T-helper 1 cell treated with Interleukin-12 subunit alpha and Interleukin-12 subunit beta and Interleukin-4 antibody, amounts not matched to agents 30 μg/mL and 1 μg/mL, for 36 hours (primary cell): ENCODE measurements around the gene PARD3.

Experiments used
- H3K27ac Mint-ChIP-seq: one replicate; pipeline ENCODE4 v1.8.0; 2021; ENCODE audit warnings: mild to moderate bottlenecking, mixed read lengths
- H3K27me3 Mint-ChIP-seq: one replicate; pipeline ENCODE4 v1.8.0; 2021; ENCODE audit warnings: low read depth, mixed read lengths
- H3K36me3 Mint-ChIP-seq: one replicate; pipeline ENCODE4 v1.8.0; 2021; ENCODE audit warnings: low read depth, mixed read lengths
- H3K4me1 Mint-ChIP-seq: one replicate; pipeline ENCODE4 v1.8.0; 2021; ENCODE audit warnings: low read depth, mixed read lengths
- H3K4me3 Mint-ChIP-seq: one replicate; pipeline ENCODE4 v1.8.0; 2021; ENCODE audit warnings: mild to moderate bottlenecking, moderate library complexity, mixed read lengths
- H3K9me3 Mint-ChIP-seq: one replicate; pipeline ENCODE4 v1.8.0; 2021; ENCODE audit warnings: mixed read lengths

Gene PARD3

GRCh38 chr10:34171957-34172527 is 643.1 kb downstream of the PARD3 start:
- Mint-ChIP-seq H3K27ac (no peak overlapping the region), H3K4me1 (no peaks in the 10 kb centered on the region), H3K27me3 (peaks cover 8% of the 10 kb centered on the region), H3K4me3 (no peak overlapping the region), H3K9me3 (no peaks in the 10 kb centered on the region), H3K36me3 (no peaks in the 10 kb centered on the region)

- H3K27me3 Mint-ChIP-seq = peaks cover 8% of the 10 kb centered on the region
Measured at GRCh38 chr10:34169677-34170076, 645.4 kb downstream of the PARD3 start.

GRCh38 chr10:34169131-34169530 is 646.0 kb downstream of the PARD3 start:
- Mint-ChIP-seq H3K36me3 (no peaks in the 10 kb centered on the region), H3K27ac (no peak overlapping the region), H3K4me1 (no peaks in the 10 kb centered on the region), H3K27me3 (peaks cover 8% of the 10 kb centered on the region), H3K4me3 (no peak overlapping the region), H3K9me3 (no peaks in the 10 kb centered on the region)

More at GRCh38 chr10:34169677-34170076, 645.4 kb downstream of the PARD3 start:
- H3K27ac Mint-ChIP-seq = no peak overlapping the region
- no peak overlapping the region for H3K4me3 Mint-ChIP-seq
- no peaks in the 10 kb centered on the region for H3K9me3 Mint-ChIP-seq
- no peaks in the 10 kb centered on the region for H3K4me1 Mint-ChIP-seq
- H3K36me3 Mint-ChIP-seq = no peaks in the 10 kb centered on the region

GRCh38 chr10:34168439-34168838 is 646.7 kb downstream of the PARD3 start:
- H3K36me3 Mint-ChIP-seq = no peaks in the 10 kb centered on the region
- no peak overlapping the region for H3K27ac Mint-ChIP-seq
- no peaks in the 10 kb centered on the region for H3K9me3 Mint-ChIP-seq
- H3K4me1 Mint-ChIP-seq = no peaks in the 10 kb centered on the region
- H3K4me3 Mint-ChIP-seq = no peak overlapping the region
- H3K27me3 Mint-ChIP-seq = peaks cover 8% of the 10 kb centered on the region

- Mint-ChIP-seq H3K4me1 (no peaks in the 10 kb centered on the region), H3K36me3 (no peaks in the 10 kb centered on the region), H3K27me3 (peaks cover 3% of the 10 kb centered on the region), H3K4me3 (no peak overlapping the region), H3K27ac (no peak overlapping the region), H3K9me3 (no peaks in the 10 kb centered on the region)
Measured at GRCh38 chr10:34166823-34167222, 648.3 kb downstream of the PARD3 start.

GRCh38 chr10:34166354-34166753 is 648.7 kb downstream of the PARD3 start:
- no peaks in the 10 kb centered on the region for H3K9me3 Mint-ChIP-seq
- no peaks in the 10 kb centered on the region for H3K36me3 Mint-ChIP-seq
- H3K27ac Mint-ChIP-seq = no peak overlapping the region
- H3K4me1 Mint-ChIP-seq = no peaks in the 10 kb centered on the region
- H3K27me3 Mint-ChIP-seq = peaks cover 3% of the 10 kb centered on the region
- no peak overlapping the region for H3K4me3 Mint-ChIP-seq

- H3K27ac Mint-ChIP-seq = no peak overlapping the region
- H3K27me3 Mint-ChIP-seq = no peaks in the 10 kb centered on the region
- H3K4me1 Mint-ChIP-seq = no peaks in the 10 kb centered on the region
- no peak overlapping the region for H3K4me3 Mint-ChIP-seq
- no peaks in the 10 kb centered on the region for H3K9me3 Mint-ChIP-seq
- no peaks in the 10 kb centered on the region for H3K36me3 Mint-ChIP-seq
Measured at GRCh38 chr10:34164029-34164428, 651.1 kb downstream of the PARD3 start.

GRCh38 chr10:34163075-34163905 is 651.8 kb downstream of the PARD3 start:
- Mint-ChIP-seq H3K27me3 (no peaks in the 10 kb centered on the region), H3K4me3 (no peak overlapping the region), H3K36me3 (no peaks in the 10 kb centered on the region), H3K4me1 (no peaks in the 10 kb centered on the region), H3K27ac (no peak overlapping the region), H3K9me3 (no peaks in the 10 kb centered on the region)

GRCh38 chr10:34161777-34162370 is 653.2 kb downstream of the PARD3 start:
- H3K4me3 Mint-ChIP-seq = no peak overlapping the region
- no peaks in the 10 kb centered on the region for H3K4me1 Mint-ChIP-seq
- H3K27ac Mint-ChIP-seq = no peak overlapping the region
- H3K36me3 Mint-ChIP-seq = no peaks in the 10 kb centered on the region
- no peaks in the 10 kb centered on the region for H3K9me3 Mint-ChIP-seq
- H3K27me3 Mint-ChIP-seq = no peaks in the 10 kb centered on the region

GRCh38 chr10:34160595-34160994 is 654.5 kb downstream of the PARD3 start:
- no peaks in the 10 kb centered on the region for H3K4me1 Mint-ChIP-seq
- no peaks in the 10 kb centered on the region for H3K9me3 Mint-ChIP-seq
- no peak overlapping the region for H3K27ac Mint-ChIP-seq
- H3K36me3 Mint-ChIP-seq = no peaks in the 10 kb centered on the region
- H3K27me3 Mint-ChIP-seq = no peaks in the 10 kb centered on the region
- no peak overlapping the region for H3K4me3 Mint-ChIP-seq

GRCh38 chr10:34157501-34157900 is 657.6 kb downstream of the PARD3 start:
- Mint-ChIP-seq H3K27me3 (no peaks in the 10 kb centered on the region), H3K9me3 (no peaks in the 10 kb centered on the region), H3K4me1 (no peaks in the 10 kb centered on the region), H3K4me3 (no peak overlapping the region), H3K27ac (no peak overlapping the region), H3K36me3 (no peaks in the 10 kb centered on the region)

GRCh38 chr10:34156781-34157425 is 658.2 kb downstream of the PARD3 start:
- H3K27ac Mint-ChIP-seq = no peak overlapping the region
- H3K9me3 Mint-ChIP-seq = no peaks in the 10 kb centered on the region
- no peaks in the 10 kb centered on the region for H3K4me1 Mint-ChIP-seq
- H3K27me3 Mint-ChIP-seq = no peaks in the 10 kb centered on the region
- H3K36me3 Mint-ChIP-seq = no peaks in the 10 kb centered on the region
- H3K4me3 Mint-ChIP-seq = no peak overlapping the region

- Mint-ChIP-seq H3K4me3 (no peak overlapping the region), H3K27ac (no peak overlapping the region), H3K36me3 (no peaks in the 10 kb centered on the region), H3K9me3 (no peaks in the 10 kb centered on the region), H3K27me3 (no peaks in the 10 kb centered on the region), H3K4me1 (no peaks in the 10 kb centered on the region)
Measured at GRCh38 chr10:34155812-34156211, 659.3 kb downstream of the PARD3 start.

GRCh38 chr10:34154383-34154900 is 660.7 kb downstream of the PARD3 start:
- no peak overlapping the region for H3K27ac Mint-ChIP-seq
- H3K27me3 Mint-ChIP-seq = no peaks in the 10 kb centered on the region
- no peak overlapping the region for H3K4me3 Mint-ChIP-seq
- no peaks in the 10 kb centered on the region for H3K36me3 Mint-ChIP-seq
- H3K4me1 Mint-ChIP-seq = no peaks in the 10 kb centered on the region
- H3K9me3 Mint-ChIP-seq = no peaks in the 10 kb centered on the region
